ENCODE measurements around the gene CA12.
A peak's percentile ranks its signal among the peaks of the same experiment; 100 is the strongest.

The CA12 gene

GRCh38 chr15:63299943-63300575, 81.6 kb downstream of the CA12 start:
- DNase-seq: no peak

GRCh38 chr15:63296195-63296594, 85.5 kb downstream of the CA12 start:
- no peak for DNase-seq

GRCh38 chr15:63295341-63295740, 86.3 kb downstream of the CA12 start:
- no peak for DNase-seq

- no peak for DNase-seq
Measured at GRCh38 chr15:63294359-63294758, 87.3 kb downstream of the CA12 start.

- DNase-seq: no peak
Measured at GRCh38 chr15:63292771-63293170, 88.9 kb downstream of the CA12 start.

GRCh38 chr15:63292241-63292640, 89.4 kb downstream of the CA12 start:
- DNase-seq: no peak

- DNase-seq: no peak
Measured at GRCh38 chr15:63291507-63291906, 90.1 kb downstream of the CA12 start.

- DNase-seq: peak; percentile 42
Measured at GRCh38 chr15:63288778-63289378, 92.8 kb downstream of the CA12 start.

- no peak for DNase-seq
Measured at GRCh38 chr15:63288342-63288741, 93.3 kb downstream of the CA12 start.

- DNase-seq: no peak
Measured at GRCh38 chr15:63287109-63287508, 94.5 kb downstream of the CA12 start.

- DNase-seq: no peak
Measured at GRCh38 chr15:63284335-63284734, 97.3 kb downstream of the CA12 start.

- peak; percentile 83 for DNase-seq
Measured at GRCh38 chr15:63283126-63283525, 98.5 kb downstream of the CA12 start.

GRCh38 chr15:63277893-63278456, 103.7 kb downstream of the CA12 start:
- DNase-seq: no peak

- DNase-seq: peak; percentile 57
Measured at GRCh38 chr15:63277038-63277892, 104.4 kb downstream of the CA12 start, which contains the start of gene APH1B. APH1B (plus strand) TSS chr15:63277605; CDS start chr15:63277624, 19 bp downstream.

- DNase-seq: no peak
Measured at GRCh38 chr15:63276342-63277037, 105.2 kb downstream of the CA12 start.

GRCh38 chr15:63274427-63274826, 107.2 kb downstream of the CA12 start:
- DNase-seq: peak; percentile 80

Measured in MV-4-11 (cell line).